Adipose tissue (tissue), 3 donors: ENCODE data around the gene CDV3. TPM values are rescaled to one million over a fixed set of nuclear protein-coding genes. Genes with fewer than 3 reads are reported as not detected.
"Not testable (repeated sequence)": the region's sequence is repeated elsewhere in the genome, so short reads cannot be mapped to it uniquely, and the experiment has no call there.

Experiments
- H3K27ac ChIP-seq: one replicate; pipeline ENCODE4 v1.5.1; 2013; ENCODE audit warnings: low read depth, low read length
- WGBS, 3 donors: extraction: QIAGEN DNeasy Blood & Tissue Kit; methylation state at CpG; one replicate each; pipeline ENCODE4 v1.1.7; 2013; 5-methylcytosine and 5-hydroxymethylcytosine counted together
- polyA plus RNA-seq, 3 donors: library from polyadenylated mRNA; stranded (reverse); fragments of 200-250 nt; gene quantifications; one replicate each; pipeline ENCODE4 v1.2.3, GENCODE V29; 2013
- donor health status: healthy with polysubstance abuse.
- donor health status: Bipolar disorder and iron deficiency.
- donor health status: healthy.

CDV3 gene, protein sequence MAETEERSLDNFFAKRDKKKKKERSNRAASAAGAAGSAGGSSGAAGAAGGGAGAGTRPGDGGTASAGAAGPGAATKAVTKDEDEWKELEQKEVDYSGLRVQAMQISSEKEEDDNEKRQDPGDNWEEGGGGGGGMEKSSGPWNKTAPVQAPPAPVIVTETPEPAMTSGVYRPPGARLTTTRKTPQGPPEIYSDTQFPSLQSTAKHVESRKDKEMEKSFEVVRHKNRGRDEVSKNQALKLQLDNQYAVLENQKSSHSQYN
- polyA plus RNA-seq = 100 to 1,000 TPM in 2 of 3 donors, 10 to 100 TPM in 1; 43.3 to 109 (median 106) TPM

DNA sequence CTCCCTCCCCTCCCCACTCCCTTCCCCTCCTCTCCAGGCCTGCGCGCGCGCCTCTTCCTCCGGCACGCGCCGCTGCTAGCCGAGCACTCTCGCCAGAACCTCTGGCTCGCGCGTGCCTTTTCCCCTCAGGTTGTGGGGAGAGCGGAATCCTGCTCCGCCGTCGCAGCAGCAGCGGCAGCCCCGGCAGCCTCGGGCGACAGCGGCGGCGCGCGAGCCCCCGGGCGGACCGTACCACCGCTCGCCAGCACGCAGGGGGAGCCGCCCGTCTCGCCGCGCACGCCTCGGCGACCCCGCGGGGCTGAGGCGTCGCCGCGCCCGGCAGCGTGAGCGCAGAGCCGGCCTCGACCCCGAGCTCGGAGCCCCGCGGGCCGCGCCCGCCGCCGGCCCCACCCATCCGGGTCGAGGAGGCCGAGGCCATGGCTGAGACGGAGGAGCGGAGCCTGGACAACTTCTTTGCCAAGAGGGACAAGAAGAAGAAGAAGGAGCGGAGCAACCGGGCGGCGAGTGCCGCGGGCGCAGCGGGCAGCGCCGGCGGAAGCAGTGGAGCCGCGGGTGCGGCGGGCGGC lies at the start of gene CDV3:
Gene CDV3 (plus strand): TSS at position 58 of the 566 bp plus-strand sequence. CDS start 359 bp downstream, at position 417.
- 1% methylated on average over 70 to 79 of the region's 81 CpGs for WGBS, 3 donors
- peak within 1 kb of the TSS; percentile 100 for H3K27ac ChIP-seq

DNA sequence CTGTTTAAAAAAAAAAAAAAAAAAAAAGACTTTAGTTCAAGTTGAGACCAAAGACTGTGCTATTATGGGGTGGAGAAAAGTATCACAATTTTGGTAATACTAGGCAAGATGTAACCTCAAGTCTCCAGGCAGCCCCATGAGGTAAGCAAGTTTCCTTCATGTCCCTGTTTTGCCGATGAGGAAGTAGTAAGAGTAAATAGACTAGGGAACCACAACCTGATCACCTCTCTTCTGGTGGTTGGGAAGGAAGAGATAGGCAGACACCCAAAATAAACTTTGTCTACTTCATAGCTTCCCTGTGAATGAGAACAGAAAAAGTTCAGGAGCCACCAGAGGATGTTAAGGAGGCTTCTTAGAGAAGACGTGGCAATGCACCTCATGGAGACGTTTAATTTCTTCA lies 49.7 kb upstream of the CDV3 start:
- H3K27ac ChIP-seq = not testable (repeated sequence)
- 39 to 55% (median 50%) methylated on average over 3 of the region's 3 CpGs for WGBS, 3 donors

DNA sequence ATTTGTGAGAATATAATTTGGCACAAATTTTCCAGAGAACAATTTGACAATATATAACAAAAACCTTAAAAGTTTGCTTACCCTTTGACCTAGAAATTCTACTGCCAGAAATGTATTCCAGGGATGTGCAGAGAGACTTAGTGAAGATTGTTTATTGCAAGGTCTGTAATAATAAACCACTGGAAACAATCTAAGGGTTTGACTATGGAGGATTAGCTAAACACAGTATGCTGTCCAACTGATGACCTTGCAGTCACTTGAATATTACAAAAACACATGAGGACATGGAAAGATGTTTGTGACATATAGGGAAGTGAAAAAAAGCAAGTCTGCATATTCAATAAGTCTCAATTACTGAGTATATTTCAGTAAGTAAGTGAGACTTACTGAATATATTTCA lies 48.1 kb upstream of the CDV3 start:
- H3K27ac ChIP-seq = no peak overlapping the region

DNA sequence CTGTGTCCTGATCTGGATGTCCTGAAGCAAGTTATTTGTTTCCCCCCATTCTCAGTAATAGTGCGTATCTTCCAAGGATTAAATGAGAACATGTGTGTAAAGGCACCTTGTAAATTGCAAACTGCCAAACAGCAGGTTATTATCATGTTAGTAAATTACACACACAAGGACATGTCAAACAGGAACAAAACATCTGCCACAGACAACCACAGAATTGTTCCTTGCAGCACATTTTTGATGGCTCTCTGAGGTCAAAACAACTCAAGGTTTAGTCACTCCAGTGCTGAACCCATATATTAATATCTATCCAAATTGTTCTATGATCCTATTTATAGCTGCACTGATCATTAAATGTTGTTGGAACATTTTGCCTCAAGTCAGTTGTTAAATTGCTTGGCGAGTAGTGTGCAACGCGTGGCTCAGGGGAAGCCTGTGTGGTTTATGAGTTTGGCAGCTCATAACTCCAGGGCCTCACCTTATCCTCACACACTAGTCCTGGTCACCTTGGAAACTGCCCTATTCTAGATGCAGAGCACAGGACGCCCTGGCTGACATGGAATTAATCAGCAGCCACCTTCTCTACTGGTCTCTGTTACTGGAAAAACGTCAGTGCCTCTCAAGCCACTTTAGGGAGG lies 46.3 kb upstream of the CDV3 start:
- H3K27ac ChIP-seq = no peak overlapping the region
- 53 to 78% (median 62%) methylated on average over 6 of the region's 6 CpGs for WGBS, 3 donors

DNA sequence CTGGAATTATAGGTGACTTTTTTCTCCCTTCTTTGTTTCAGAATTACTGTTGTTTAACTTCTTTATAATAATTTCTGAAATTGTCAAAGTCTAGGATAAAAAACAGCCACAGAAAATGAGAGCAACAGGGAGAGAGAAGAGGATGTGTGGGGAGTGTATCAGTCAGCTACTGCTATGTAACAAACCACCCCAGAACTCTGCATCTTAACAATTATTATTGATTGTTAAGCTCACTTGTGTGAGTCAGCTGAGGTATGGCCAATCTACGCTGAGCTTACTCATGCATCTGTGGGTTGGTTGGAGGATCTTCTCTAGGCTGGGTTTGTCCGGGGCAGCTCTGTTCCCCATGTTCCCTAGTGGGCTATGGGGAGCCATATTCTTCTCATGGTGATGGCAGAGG lies 43.7 kb upstream of the CDV3 start:
- WGBS, 3 donors = 93 to 98% (median 96%) methylated on average over 2 of the region's 2 CpGs
- H3K27ac ChIP-seq = no peak overlapping the region

DNA sequence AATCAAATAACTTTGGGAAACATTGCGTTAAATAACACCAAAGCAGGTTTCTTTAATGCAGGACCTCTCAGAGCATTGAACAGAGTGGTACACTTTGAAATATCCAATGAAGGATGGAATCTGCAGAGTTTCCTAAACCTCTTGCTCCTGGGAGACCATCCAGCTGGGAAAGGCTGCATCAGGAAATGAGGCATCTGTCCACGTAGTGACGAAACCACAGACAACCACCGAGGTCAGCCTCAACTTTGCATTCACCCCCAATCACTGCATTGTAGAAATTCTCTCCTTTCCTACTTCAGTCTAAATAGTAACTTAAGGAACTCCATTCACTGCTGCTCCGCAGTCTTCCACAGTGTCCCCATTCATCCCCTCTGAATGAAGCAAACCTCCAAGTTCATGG lies 41.5 kb upstream of the CDV3 start:
- no peak overlapping the region for H3K27ac ChIP-seq
- 55 to 82% (median 57%) methylated on average over 5 of the region's 5 CpGs for WGBS, 3 donors

DNA sequence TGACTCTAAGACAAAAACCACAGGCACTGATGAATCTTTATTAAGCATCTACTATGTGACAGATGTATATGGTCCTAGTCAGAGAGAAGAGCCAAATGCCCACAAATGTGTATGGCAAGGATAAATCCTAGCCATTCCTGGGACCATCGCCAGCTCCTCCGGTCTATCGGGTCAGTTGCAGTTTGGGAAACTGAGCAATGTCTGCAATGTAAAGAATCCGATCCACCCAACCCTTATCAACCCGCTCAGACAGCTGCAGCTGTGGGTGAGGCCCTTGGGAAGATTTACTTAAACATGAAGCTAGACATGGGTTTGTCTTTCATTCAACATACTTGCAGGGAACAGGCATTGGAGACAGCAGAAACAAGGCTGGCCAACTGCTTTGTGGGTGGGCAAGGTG lies 40.5 kb upstream of the CDV3 start:
- no peak overlapping the region for H3K27ac ChIP-seq
- WGBS, 3 donors = 88 to 96% (median 90%) methylated on average over 5 of the region's 5 CpGs

DNA sequence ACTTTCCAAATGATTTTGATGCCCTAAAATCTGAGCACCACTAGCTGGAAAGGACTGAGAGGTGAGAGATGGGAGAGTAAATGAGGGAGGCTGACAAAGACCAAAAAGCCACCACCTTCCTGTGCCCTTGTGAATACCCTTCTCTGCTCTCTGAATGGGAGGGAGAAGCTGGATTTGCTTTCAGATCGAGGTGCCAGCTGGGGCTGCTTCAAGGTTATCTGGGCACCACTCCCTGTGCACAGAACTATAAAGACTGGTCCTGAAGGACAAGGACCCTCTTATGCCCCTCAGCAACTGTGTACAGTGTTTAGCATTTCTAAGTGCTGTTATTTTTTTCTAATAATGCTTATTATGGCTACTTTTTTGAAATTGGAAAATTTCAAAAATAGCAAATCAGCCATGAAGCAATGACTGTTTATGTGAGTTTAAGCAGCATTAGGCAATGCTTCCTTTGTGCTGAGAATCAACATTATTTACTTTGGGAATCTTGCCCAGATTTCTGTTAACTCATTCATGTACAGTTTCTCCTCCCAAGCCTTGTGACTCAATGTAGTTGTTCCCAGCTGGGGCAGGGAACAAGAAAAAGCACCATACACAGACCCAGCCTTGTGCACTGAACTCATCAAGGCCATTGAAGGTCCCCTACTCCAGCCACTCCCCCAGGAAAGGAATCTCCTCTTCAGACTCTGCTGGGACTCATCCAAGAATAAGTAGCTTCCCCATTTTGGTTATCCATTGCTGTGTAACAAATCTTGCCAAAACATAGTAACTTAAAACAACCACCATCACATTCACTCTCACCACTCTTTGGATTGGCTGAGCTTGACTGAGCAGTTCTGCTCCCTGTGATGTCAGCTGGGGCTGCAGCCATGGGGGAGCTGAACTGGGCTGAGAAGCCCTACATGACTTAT lies 37.3 kb upstream of the CDV3 start:
- no peak overlapping the region for H3K27ac ChIP-seq
- WGBS, 3 donors = 0 to 33% (median 23%) methylated on average over 1 of the region's 1 CpG

DNA sequence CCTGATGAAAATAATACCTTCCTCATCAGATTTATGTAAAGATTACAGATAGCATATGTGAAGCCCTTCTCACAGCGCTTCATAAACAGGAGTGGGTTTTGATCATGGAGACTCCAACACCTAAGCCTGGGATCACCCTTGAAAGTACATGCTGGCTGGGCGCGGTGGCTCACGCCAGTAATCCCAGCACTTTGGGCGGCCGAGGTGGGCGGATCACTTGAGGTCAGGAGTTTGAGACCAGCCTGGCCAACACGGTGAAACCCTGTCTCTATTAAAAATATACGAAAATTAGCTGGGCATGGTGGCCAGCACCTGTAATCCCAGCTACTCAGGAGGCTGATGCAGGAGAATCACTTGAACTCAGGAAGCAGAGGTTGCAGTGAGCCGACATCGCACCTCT lies 36.4 kb upstream of the CDV3 start:
- WGBS, 3 donors = 96 to 98% (median 97%) methylated on average over 11 of the region's 11 CpGs
- not testable (repeated sequence) for H3K27ac ChIP-seq

DNA sequence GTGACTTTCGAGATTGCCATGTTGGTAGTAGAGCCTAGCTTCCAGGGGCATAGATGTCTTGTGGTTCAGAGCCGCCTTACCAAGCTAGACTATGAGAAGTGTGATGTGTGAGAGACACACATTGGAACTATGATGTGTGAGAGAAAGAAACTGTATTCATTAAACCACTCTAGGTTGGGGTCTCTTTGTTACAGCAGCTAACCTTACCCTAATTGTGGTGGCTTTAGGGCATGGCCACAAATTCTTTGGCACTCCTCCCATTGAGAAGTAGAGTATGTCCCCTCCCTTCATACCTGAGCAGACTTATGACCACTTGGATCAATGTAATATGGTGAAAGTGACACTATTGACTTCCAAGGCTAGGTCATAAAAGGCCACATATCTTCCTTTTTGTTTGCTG lies 35.3 kb upstream of the CDV3 start:
- WGBS, 3 donors = 91 to 100% (median 95%) methylated on average over 2 of the region's 2 CpGs
- no peak overlapping the region for H3K27ac ChIP-seq

DNA sequence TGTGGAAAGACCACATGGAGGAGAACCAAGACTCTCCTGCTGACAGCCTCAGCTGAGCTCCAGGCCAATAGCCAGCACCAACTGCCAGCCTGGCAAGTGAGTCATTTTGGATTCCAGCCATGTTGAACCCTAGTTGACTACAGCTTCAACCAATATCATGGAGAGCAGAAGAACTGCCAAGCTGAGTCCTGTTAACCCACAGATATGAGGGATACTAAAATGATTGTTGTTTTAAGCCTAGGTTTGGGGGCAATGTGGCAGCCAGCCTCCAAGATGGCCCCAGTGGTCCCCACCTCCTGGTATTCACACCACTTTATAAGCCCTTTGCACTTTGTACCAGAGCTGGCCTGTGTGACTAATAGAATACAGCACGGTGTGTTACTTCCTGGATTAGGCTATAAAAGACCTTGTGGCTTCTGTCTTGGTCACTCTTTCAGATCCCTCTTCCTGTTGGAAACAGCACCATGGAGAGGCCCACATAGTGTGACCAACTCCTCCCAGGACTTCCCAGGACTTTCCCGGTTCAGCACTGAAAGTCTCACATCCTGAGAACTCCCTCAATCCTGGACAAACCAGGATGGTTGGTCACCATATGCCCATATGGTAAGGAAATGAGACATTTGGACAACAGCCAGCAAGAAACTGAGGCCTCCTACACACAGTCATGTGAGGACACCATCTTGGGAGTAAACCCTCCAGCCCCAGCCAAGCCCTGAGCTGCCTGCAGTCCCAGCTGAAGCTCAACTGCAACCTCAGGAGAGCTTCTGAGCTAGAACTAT lies 32.4 kb upstream of the CDV3 start:
- 45 to 71% (median 55%) methylated on average over 2 of the region's 2 CpGs for WGBS, 3 donors
- H3K27ac ChIP-seq = no peak overlapping the region

DNA sequence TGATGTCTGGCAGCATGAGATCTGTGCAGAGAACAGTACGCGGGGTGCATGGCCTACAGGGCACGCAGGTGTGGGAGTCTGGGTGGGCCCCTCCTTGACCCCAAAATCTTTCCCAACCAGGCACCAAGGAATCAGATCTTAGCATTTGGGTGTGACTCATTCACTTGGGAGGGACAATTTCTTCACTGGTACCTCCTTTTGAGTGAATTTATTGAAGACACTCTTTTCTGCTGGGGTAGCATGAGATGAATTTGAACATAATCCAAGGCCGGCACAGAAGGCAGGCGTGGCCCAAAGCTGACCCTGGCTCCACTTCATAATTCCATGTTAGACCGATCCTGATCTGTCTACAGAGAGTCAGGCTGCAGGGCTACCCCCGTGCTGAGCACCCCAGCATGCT lies 30.6 kb upstream of the CDV3 start:
- whole genome bisulfite sequencing, 3 donors = 69 to 89% (median 83%) methylated on average over 7 of the region's 7 CpGs
- H3K27ac ChIP-seq = no peak overlapping the region

DNA sequence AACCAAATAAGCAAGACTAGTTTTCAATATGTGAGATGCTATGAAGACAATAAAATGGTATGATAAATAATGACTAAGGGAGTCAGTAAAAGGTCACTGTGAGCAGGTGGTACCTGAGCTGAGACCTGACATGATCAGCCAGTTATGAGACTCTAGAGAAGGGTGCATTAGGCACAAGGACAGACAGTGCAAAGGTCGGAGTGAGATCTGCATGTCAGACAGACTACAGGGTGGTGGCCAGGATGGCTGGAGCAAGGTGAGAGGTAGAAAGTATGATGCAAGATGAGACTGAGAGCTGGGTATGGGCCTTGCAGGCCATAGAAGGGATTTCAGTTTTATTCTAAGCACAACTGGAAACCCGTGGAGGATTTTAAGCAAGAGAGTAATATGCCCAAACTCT lies 28.5 kb upstream of the CDV3 start:
- not testable (repeated sequence) for H3K27ac ChIP-seq
- WGBS, 3 donors = 92 to 96% (median 94%) methylated on average over 2 of the region's 2 CpGs

DNA sequence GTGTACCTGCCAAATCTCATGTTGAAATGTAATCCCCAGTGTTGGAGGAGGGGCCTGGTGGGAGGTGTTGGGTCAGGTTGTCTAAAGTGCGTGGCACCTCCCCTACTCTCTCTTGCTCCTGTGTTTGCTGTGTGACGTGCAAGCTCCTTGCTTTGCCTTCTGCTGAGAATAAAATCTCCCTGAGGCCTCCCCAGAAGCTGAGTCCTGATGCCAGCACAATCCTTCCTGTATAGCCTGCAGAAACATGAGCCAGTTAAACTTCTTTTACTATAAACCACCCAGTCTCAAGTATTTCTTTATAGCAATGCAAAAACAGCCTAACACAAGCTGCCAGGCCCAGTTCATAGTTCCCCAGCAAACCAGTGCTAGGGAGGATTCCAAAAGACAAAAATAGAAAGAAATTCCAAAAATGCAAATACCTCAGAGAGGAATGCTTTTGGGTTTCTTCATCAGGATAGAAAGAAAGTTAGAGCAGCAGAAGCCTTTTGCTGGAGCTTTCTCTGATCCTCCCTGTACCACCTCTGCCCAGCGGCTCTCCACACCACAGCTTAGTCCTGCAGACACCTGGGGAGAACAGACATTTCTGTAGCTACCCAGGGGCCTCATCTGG lies 25.9 kb upstream of the CDV3 start:
- 50 to 69% (median 62%) methylated on average over 3 of the region's 3 CpGs for WGBS, 3 donors

DNA sequence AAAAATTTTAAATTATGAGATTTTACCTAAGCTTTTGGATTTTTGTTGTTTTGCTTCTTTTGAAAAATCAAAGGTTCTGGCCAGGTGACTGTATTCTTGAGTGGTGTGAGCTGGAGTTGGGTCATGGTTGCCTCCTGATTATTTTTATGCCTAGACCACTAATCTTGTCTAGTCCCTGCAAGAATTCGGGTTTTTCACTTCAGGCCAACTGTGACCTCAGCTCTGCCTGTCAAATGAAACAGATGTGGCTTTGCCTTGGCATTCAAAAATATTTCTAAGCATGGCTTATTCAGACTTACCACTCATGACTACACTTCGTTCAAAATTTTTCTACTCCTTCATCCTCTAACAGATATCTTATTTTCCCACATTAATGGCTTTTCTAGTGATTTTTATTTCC lies 25.4 kb upstream of the CDV3 start:
- WGBS, 3 donors = 46 to 64% (median 60%) methylated on average over 2 of the region's 2 CpGs
- H3K27ac ChIP-seq = no peak overlapping the region

More for the DNA sequence above, 25.9 kb upstream of the CDV3 start:
- no peak overlapping the region for H3K27ac ChIP-seq

DNA sequence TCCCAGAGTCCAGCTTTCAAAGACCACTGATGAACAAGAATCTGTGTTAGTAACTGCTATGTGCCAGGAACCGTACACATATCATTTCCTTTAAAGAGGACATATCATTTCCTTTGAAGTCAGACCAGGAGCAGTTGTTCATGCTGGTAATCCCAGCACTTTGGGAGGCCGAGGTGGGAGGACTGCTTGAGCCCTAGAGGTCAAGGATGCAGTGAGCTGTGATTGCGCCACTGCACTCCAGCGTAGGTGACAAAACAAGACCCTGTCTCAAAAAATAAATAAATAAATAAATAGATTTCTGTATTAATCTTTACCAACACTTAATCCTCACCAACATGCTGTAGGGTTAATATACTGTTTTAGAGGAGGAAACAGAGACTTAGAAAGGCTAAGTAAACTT lies 23.9 kb upstream of the CDV3 start:
- WGBS, 3 donors = 89 to 95% (median 91%) methylated on average over 4 of the region's 4 CpGs
- no peak overlapping the region for H3K27ac ChIP-seq

DNA sequence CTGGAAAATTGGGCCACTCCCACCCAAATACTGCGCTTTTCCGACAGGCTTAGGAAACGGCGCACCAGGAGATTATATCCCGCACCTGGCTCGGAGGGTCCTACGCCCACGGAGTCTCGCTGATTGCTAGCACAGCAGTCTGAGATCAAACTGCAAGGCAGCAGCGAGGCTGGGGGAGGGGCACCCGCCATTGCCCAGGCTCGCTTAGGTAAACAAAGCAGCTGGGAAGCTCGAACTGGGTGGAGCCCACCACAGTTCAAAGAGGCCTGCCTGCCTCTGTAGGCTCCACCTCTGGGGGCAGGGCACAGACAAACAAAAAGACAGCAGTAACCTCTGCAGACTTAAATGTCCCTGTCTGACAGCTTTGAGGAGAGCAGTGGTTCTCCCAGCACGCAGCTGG lies 21.9 kb upstream of the CDV3 start:
- 91 to 95% (median 92%) methylated on average over 7 to 11 of the region's 14 CpGs for WGBS, 3 donors
- not testable (repeated sequence) for H3K27ac ChIP-seq

DNA sequence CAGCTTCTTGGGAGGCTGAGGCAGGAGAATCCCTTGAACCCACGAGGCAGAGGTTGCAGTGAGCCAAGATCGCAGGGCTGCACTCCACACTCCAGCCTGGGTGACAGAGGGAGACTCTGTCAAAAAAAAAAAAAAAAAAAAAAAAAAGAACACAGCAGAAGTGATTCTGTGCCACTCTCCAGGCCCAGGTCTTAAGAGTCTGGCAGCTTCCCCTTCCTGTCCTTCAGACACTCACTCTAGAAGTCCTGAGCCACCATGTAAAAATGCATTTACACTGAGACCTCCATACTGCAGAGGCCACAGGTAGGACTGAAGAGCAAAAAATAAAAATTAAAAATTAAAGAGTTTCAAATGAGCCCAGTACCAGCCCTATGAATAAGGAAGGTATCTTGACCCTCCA lies 11.8 kb upstream of the CDV3 start:
- no peak overlapping the region for H3K27ac ChIP-seq
- 84 to 91% (median 90%) methylated on average over 2 of the region's 2 CpGs for WGBS, 3 donors
